HepG2 (cell line): ENCODE data around the gene NBEA. TPM values are rescaled to one million over a fixed set of nuclear protein-coding genes. Genes with fewer than 3 reads are reported as not detected.

Experiments
- ATAC-seq: fragments of 200-7000 bp; cut with Tn5 transposase; 3 replicates; pipeline ENCODE4 v1.9.1; 2020; ENCODE audit warnings: mild to moderate bottlenecking, moderate library complexity
- BruUV-seq: library from RNA; stranded (reverse); fragments of 400-500 nt; replicated peaks from 2 replicates; lab custom pipeline; 2021; lab: Mats Ljungman, UMichigan
- CTCF ChIA-PET: fragments of 300-600 bp; formaldehyde crosslinking; extraction: SDS; loops from one replicate; lab custom pipeline; 2021; ENCODE audit warnings: low total read pairs, inconsistent platforms, low intra/inter-chr PET ratio; lab: Yijun Ruan, JAX
- POLR2A ChIA-PET: fragments of 350-600 bp; sonication (Branson Sonifier 250); formaldehyde crosslinking; loops from one replicate; lab custom pipeline; 2020; ENCODE audit warnings: antibody characterized with exemption, inconsistent platforms; lab: Yijun Ruan, JAX
- DNase-seq: peaks from one replicate; pipeline ENCODE4 v3.0.0-alpha.2; 2015; ENCODE audit warnings: low spot score
- FAIRE-seq: peaks from 3 replicates; lab custom pipeline; 2011; peaks lifted over from hg19 to GRCh38; lab: Jason Lieb, UNC
- H2AFZ ChIP-seq: one replicate; pipeline ENCODE4 v1.6.1; 2011; ENCODE audit warnings: low read length, inconsistent platforms
- H3K27ac ChIP-seq: fragments of 300-600 bp; 3 replicates; pipeline ENCODE4 v1.8.0; 2011; ENCODE audit warnings: mixed run types, mild to moderate bottlenecking, mixed read lengths, low read length, inconsistent platforms; ENCODE audit not compliant: insufficient read depth; ENCODE audit errors: extremely low read length
- H3K27me3 ChIP-seq, 2 experiments: fragments of 200-600 bp in 1 of 2; 2 replicates in 1 of 2; 3 replicates in 1 of 2; pipeline versions ENCODE4 v1.6.0 to v1.8.0; 2011; ENCODE audit warnings: low read length in 2 of 2, mild to moderate bottlenecking in 2 of 2, moderate library complexity in 2 of 2, inconsistent platforms in 1 of 2; ENCODE audit not compliant: insufficient read depth in 2 of 2, control insufficient read depth in 1 of 2
- H3K36me3 ChIP-seq, 2 experiments: fragments of 200-600 bp in 1 of 2; replicated peaks in 1 of 2; 2 replicates in 1 of 2; 3 replicates in 1 of 2; pipeline versions ENCODE4 v1.5.1 to v1.8.0; 2011; ENCODE audit warnings: low read length in 2 of 2, inconsistent platforms in 1 of 2; ENCODE audit not compliant: insufficient read depth in 2 of 2, control insufficient read depth in 1 of 2
- H3K4me1 ChIP-seq: 2 replicates; pipeline ENCODE4 v1.5.1; 2012; ENCODE audit warnings: low read length, inconsistent platforms; ENCODE audit not compliant: insufficient read depth
- H3K4me2 ChIP-seq: 2 replicates; pipeline ENCODE4 v1.6.0; 2011; ENCODE audit warnings: low read depth, low read length, inconsistent platforms
- H3K4me3 ChIP-seq, 3 experiments: fragments of 200-600 bp in 1 of 3; sonication (generic), shearing (Covaris generic) in 1 of 3; replicated peaks in 1 of 3; 2 replicates each; pipeline ENCODE4 v1.5.1; 2011 to 2016; ENCODE audit warnings: low read length in 3 of 3, inconsistent platforms in 2 of 3, low read depth in 2 of 3, mild to moderate bottlenecking in 2 of 3, control low read depth in 1 of 3, mixed read lengths in 1 of 3; ENCODE audit not compliant: insufficient read depth in 1 of 3
- H3K79me2 ChIP-seq: one replicate; pipeline ENCODE4 v1.6.1; 2011; ENCODE audit warnings: low read length, inconsistent platforms; ENCODE audit not compliant: insufficient read depth
- H3K9ac ChIP-seq: 2 replicates; pipeline ENCODE4 v1.6.0; 2011; ENCODE audit warnings: mild to moderate bottlenecking, low read depth, low read length, inconsistent platforms; ENCODE audit not compliant: insufficient read depth
- H3K9me3 ChIP-seq: 2 replicates; pipeline ENCODE4 v1.5.1; 2012; ENCODE audit warnings: mild to moderate bottlenecking, low read length
- H4K20me1 ChIP-seq: 2 replicates; pipeline ENCODE4 v1.6.0; 2011; ENCODE audit warnings: inconsistent platforms, mild to moderate bottlenecking, low read length, moderate library complexity; ENCODE audit not compliant: insufficient read depth
- NCOA5 ChIP-seq: sonication (generic); formaldehyde crosslinking; IDR thresholded peaks from 2 replicates; pipeline ENCODE4 v1.4.0; 2020; ENCODE audit warnings: missing genetic modification reagents
- SUZ12 ChIP-seq: fragments of 150-350 bp; IDR thresholded peaks from 2 replicates; pipeline ENCODE4 v1.6.1; 2014; ENCODE audit warnings: low read depth, low read length
- TBP ChIP-seq: sonication (generic); formaldehyde crosslinking; IDR thresholded peaks from 2 replicates; pipeline ENCODE4 v1.5.0; 2020; ENCODE audit warnings: missing genetic modification reagents
- TFDP1 ChIP-seq: IDR thresholded peaks from 2 replicates; pipeline ENCODE4 v1.6.1; 2016; ENCODE audit warnings: missing compliant biosample characterization, missing genetic modification reagents, borderline replicate concordance
- ZNF331 ChIP-seq: sonication (generic); formaldehyde crosslinking; IDR thresholded peaks from 2 replicates; pipeline ENCODE4 v1.4.0; 2020; ENCODE audit warnings: missing genetic modification reagents
- ZNF460 ChIP-seq: sonication (generic); formaldehyde crosslinking; IDR thresholded peaks from 2 replicates; pipeline ENCODE4 v1.5.1; 2020; ENCODE audit warnings: missing genetic modification reagents, mild to moderate bottlenecking, borderline replicate concordance
- ZNF549 ChIP-seq: sonication (generic); formaldehyde crosslinking; IDR thresholded peaks from 2 replicates; pipeline ENCODE4 v1.5.0; 2020; ENCODE audit warnings: missing genetic modification reagents
- WGBS: methylation state at CpG from one replicate; pipeline ENCODE4 v1.1.6; 2017; ENCODE audit warnings: low lambda C conversion rate; 5-methylcytosine and 5-hydroxymethylcytosine counted together
- in situ Hi-C: cut with HindIII; loops from 2 replicates; pipeline ENCODE4 v1.10.0; 2017; ENCODE audit warnings: low pct_unique_long_range_greater_than_20kb; ENCODE audit not compliant: extremely low pct_ligation_motif_present
- intact Hi-C: fragments of 100-400 bp; cut with micrococcal nuclease; formaldehyde crosslinking; loops from one replicate; pipeline ENCODE4 v1.10.0; 2022; ENCODE audit not compliant: unreplicated experiment
- polyA plus RNA-seq, 8 experiments: library from polyadenylated mRNA; depleted of rRNA in 3 of 8; stranded (reverse) in 7 of 8; unstranded in 1 of 8; fragments of >200 nt; fragmentation: Illumina TruSeq in 4 of 8; extraction: Trizol in 4 of 8; gene quantifications; 2 replicates each; pipeline versions ENCODE4 v1.2.1 to v1.2.3, GENCODE V29; 2011 to 2016; ENCODE audit warnings: low read depth in 4 of 8, missing spikeins in 1 of 8, mixed read lengths in 1 of 8; ENCODE audit not compliant: insufficient read depth in 1 of 8
- total RNA-seq, 5 experiments: library from RNA; depleted of rRNA; stranded (reverse); fragments of >200 nt; fragmentation: Illumina TruSeq; extraction: Trizol; gene quantifications; 2 replicates each; pipeline ENCODE4 v1.2.3, GENCODE V29; 2016; ENCODE audit warnings: low read depth in 1 of 5
- TF ChIP-seq, protein P1 (sequence below): sonication (generic); formaldehyde crosslinking; IDR thresholded peaks from 2 replicates; pipeline ENCODE4 v1.4.0; 2020; ENCODE audit warnings: missing genetic modification reagents
- TF ChIP-seq, protein P2 (sequence below): IDR thresholded peaks from 2 replicates; pipeline ENCODE4 v1.6.1; 2018; ENCODE audit warnings: missing genetic modification reagents
- TF ChIP-seq, protein P3 (sequence below): sonication (generic); formaldehyde crosslinking; IDR thresholded peaks from 2 replicates; pipeline ENCODE4 v1.9.0; 2021; ENCODE audit warnings: missing genetic modification reagents, borderline replicate concordance
- TF ChIP-seq, protein P4 (sequence below): sonication (generic); formaldehyde crosslinking; IDR thresholded peaks from 2 replicates; pipeline ENCODE4 v1.4.0; 2020; ENCODE audit warnings: missing genetic modification reagents

Gene NBEA
- total and polyA plus RNA-seq, 2 of the 13 experiments (the other 11 are each of a cell fraction or from before 2014, with no cell fraction given) = 2.7 to 2.8 TPM

GRCh38 chr13:35706721-35707120 lies 764.7 kb downstream of the NBEA start:
- DNase-seq (no peak), ATAC-seq (no peak), FAIRE-seq (no peak)
- Histone ChIP-seq H3K27ac (no peak overlapping the region), H2AFZ (no peak overlapping the region), H3K9me3 (no peaks in the 10 kb centered on the region), H3K27me3 (no peaks in the 10 kb centered on the region), H3K9ac (no peak overlapping the region), H3K79me2 (no peaks in the 10 kb centered on the region), H3K4me2 (no peak overlapping the region), H3K4me1 (no peaks in the 10 kb centered on the region), H3K4me3 (no peak overlapping the region), H3K36me3 (no peaks in the 10 kb centered on the region), H4K20me1 (no peaks in the 10 kb centered on the region)
- in situ Hi-C loops (loop anchor here (25.0 kb wide), 1 partner anchor 494 kb away; no protein-coding TSS in a partner anchor), intact Hi-C loops (no loop called here)
- whole genome bisulfite sequencing = 34% methylated on average over 8 of the region's 8 CpGs
- POLR2A ChIA-PET = no interaction called here
- no TSS peak for BruUV-seq
- CTCF ChIA-PET = no interaction called here
- TF ChIP-seq SUZ12 (no peak), TBP (CRISPR knock-in tag) (no peak), NCOA5 (CRISPR knock-in tag) (no peak)
- TF ChIP-seq, protein P1, sequence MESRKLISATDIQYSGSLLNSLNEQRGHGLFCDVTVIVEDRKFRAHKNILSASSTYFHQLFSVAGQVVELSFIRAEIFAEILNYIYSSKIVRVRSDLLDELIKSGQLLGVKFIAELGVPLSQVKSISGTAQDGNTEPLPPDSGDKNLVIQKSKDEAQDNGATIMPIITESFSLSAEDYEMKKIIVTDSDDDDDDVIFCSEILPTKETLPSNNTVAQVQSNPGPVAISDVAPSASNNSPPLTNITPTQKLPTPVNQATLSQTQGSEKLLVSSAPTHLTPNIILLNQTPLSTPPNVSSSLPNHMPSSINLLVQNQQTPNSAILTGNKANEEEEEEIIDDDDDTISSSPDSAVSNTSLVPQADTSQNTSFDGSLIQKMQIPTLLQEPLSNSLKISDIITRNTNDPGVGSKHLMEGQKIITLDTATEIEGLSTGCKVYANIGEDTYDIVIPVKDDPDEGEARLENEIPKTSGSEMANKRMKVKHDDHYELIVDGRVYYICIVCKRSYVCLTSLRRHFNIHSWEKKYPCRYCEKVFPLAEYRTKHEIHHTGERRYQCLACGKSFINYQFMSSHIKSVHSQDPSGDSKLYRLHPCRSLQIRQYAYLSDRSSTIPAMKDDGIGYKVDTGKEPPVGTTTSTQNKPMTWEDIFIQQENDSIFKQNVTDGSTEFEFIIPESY = no peak
- TF ChIP-seq, protein P2, sequence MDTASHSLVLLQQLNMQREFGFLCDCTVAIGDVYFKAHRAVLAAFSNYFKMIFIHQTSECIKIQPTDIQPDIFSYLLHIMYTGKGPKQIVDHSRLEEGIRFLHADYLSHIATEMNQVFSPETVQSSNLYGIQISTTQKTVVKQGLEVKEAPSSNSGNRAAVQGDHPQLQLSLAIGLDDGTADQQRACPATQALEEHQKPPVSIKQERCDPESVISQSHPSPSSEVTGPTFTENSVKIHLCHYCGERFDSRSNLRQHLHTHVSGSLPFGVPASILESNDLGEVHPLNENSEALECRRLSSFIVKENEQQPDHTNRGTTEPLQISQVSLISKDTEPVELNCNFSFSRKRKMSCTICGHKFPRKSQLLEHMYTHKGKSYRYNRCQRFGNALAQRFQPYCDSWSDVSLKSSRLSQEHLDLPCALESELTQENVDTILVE (CRISPR knock-in tag) = no peak

DNA sequence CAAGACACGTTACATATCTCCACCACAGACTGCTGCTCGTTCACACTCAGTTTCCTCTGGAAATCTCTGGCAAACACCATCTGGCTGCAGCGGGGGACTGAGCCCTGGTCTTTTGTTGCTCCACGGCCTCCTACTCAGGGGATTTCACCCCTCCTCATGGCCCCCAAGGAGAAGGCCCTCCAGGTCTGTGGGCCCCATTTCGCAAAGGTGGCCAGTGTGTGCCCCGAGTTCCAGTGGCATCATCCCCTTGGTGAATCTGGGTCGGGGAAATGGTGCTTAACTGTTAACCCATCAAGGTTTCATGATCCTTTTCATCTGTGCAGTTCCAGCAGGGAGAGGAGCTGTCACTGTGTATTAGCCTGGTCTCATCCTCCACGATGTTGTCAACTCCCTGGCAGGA lies 769.8 kb downstream of the NBEA start:
- ChIA-PET CTCF (no interaction called here), POLR2A (no interaction called here)
- H3K4me1 ChIP-seq = 0 out of 2 replicates have a peak, but pooled peaks cover 10% of the 10 kb centered on the region
- no peak overlapping the region for H3K4me2 ChIP-seq
- 0 out of 2 replicates have a peak, but pooled peaks cover 2% of the 10 kb centered on the region for H4K20me1 ChIP-seq
- H3K4me3 ChIP-seq = no peak overlapping the region
- no TSS peak for BruUV-seq
- no peak for DNase-seq
- intact Hi-C loops = no loop called here
- no peak overlapping the region for H3K9ac ChIP-seq
- H3K36me3 ChIP-seq = no peaks in the 10 kb centered on the region
- FAIRE-seq = no peak
- H3K9me3 ChIP-seq = no peaks in the 10 kb centered on the region
- 13% methylated on average over 8 of the region's 8 CpGs for WGBS
- in situ Hi-C loops = loop anchor here (25.0 kb wide), 1 partner anchor 500 kb away; no protein-coding TSS in a partner anchor
- ATAC-seq = no peak
- no peaks in the 10 kb centered on the region for H3K79me2 ChIP-seq
- peaks cover 0 to 11% of the 10 kb centered on the region in 2 experiments; a peak in 1 of 5 replicates for H3K27me3 ChIP-seq
- H2AFZ ChIP-seq = no peak overlapping the region
- H3K27ac ChIP-seq = no peak overlapping the region
- TF ChIP-seq, protein P3, sequence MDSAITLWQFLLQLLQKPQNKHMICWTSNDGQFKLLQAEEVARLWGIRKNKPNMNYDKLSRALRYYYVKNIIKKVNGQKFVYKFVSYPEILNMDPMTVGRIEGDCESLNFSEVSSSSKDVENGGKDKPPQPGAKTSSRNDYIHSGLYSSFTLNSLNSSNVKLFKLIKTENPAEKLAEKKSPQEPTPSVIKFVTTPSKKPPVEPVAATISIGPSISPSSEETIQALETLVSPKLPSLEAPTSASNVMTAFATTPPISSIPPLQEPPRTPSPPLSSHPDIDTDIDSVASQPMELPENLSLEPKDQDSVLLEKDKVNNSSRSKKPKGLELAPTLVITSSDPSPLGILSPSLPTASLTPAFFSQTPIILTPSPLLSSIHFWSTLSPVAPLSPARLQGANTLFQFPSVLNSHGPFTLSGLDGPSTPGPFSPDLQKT (CRISPR knock-in tag) = no peak
- no peak for TF ChIP-seq ZNF331 (CRISPR knock-in tag)
- TF ChIP-seq TFDP1 (CRISPR knock-in tag) = no peak
- TF ChIP-seq, protein P4, sequence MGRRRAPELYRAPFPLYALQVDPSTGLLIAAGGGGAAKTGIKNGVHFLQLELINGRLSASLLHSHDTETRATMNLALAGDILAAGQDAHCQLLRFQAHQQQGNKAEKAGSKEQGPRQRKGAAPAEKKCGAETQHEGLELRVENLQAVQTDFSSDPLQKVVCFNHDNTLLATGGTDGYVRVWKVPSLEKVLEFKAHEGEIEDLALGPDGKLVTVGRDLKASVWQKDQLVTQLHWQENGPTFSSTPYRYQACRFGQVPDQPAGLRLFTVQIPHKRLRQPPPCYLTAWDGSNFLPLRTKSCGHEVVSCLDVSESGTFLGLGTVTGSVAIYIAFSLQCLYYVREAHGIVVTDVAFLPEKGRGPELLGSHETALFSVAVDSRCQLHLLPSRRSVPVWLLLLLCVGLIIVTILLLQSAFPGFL (CRISPR knock-in tag) = no peak
- TF ChIP-seq ZNF460 (CRISPR knock-in tag) = no peak
- no peak for TF ChIP-seq ZNF549 (CRISPR knock-in tag)
